ENCODE data around the gene IGF2.

Gene IGF2

GRCh38 chr11:2102132-2102882 is 36.9 kb downstream of the IGF2 start:
- no peak for DNase-seq

- no peak for DNase-seq
Observed at GRCh38 chr11:2101171-2101675, 38.0 kb downstream of the IGF2 start.

- DNase-seq, result no peak
Observed at GRCh38 chr11:2100361-2101170, 38.6 kb downstream of the IGF2 start.

- DNase-seq, result no peak
Observed at GRCh38 chr11:2099516-2100349, 39.5 kb downstream of the IGF2 start.

- DNase-seq, result no peak
Observed at GRCh38 chr11:2098691-2099515, 40.3 kb downstream of the IGF2 start.

GRCh38 chr11:2097998-2098690 is 41.0 kb downstream of the IGF2 start:
- no peak for DNase-seq

DNA sequence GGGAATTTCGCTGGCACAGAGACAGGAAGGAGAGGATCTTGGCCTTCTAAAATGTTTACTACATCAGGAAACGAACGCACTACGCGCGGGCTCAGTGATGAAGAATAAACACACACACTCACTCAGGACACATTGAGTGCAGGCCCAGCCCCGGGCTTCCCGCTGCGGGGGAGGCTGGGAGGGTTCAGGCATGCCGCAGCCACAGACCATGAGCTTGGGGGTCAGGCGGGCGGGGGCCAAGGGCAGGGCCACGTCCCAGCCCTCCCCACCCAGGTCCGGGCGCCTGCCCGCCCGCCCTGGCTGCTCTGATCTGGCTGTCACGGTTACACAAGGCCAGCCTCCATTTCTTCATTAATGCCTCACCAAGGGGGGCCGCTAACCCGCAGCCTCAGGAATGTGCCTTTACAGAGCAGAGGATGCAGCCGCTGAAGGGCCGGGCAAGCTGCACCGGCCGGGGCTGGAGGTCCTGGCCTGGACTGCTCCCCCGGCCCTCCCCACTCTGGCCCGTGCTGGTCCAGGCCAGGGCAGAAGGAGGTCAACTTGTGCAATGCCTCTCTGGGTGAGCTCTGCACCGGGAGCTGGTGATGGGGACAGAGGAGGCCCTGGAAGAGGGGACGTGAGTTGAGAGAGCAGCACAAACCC is 41.7 kb downstream of the IGF2 start:
- no peak for DNase-seq

DNA sequence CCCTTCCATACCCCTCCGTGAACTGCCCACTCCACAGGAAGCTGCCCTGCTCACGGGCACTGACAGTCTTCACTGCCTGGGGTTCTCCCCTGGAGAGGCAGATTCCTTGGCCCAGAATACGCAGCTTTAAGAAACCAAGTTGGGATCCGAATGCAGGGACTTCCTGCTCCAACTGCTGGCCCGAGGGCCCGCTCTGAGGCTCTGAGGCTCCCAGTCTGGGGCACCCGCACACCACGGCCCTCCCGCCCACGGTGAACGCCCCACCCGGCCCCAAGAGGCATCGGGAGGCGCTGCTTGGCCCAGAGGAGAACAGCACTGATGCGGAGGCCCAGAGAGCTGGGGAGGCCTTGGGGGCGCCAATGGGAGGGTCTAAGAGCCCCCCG is 42.3 kb downstream of the IGF2 start:
- no peak for DNase-seq

GRCh38 chr11:2096011-2096918 is 42.9 kb downstream of the IGF2 start:
- DNase-seq, result no peak

- no peak for DNase-seq
Observed at GRCh38 chr11:2095542-2095941, 43.6 kb downstream of the IGF2 start.

DNA sequence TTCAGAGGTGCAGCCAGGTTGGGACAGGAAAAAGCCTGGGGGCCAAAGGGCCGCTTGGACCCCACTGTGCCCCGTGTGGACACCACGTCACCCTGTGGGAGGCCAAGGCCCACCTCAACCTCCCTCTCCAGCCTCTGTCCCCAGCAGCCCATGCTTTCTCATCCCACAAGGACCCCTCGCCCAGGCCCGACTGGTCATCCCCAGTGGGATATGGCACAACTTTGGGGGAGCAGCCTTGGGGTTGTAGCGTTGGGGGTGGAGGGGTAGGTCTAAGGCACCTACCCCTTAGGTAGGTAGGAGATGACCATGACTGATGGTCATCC is 44.0 kb downstream of the IGF2 start:
- DNase-seq, result no peak

- DNase-seq, result no peak
Observed at GRCh38 chr11:2094354-2095197, 44.6 kb downstream of the IGF2 start.

DNA sequence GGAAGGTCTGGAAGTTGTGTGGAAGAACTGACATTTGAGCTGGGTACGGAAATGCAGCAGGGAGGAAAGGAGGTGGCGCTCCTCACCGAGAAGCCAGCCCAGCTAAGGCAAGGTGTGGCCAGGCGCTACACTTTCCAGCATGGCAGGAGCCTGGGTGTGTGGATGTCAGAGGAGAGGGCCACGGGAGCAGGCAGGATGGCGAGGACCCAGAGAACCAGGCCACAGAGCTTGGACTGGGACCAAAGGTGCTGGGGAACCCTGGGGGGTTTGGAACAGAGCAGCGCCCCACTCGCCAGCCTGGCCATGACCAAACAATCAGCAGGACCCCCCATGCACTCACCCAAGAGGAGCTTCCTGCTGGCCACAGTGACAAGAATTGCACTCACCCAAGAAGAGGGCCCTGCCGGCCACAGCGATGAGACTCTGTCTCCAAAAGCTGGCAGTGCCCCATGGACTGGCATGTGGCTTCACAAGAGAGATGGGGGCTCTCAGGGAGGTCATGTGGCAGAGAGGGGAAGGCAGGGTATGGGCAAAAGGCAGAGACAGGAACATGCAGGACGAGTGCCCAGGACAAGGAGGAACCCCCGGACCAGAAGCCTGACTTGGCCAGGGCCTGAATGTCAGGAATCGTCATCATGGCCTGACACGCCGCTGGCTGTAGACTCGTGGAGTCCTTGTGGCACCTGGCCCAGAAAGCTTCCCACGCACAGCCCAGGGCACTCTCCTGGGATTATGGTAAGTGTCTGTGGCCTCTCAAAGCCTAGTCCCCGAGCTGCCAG is 45.4 kb downstream of the IGF2 start:
- no peak for DNase-seq

- DNase-seq, result peak; percentile 55
Observed at GRCh38 chr11:2092956-2093412, 46.2 kb downstream of the IGF2 start.

GRCh38 chr11:2092464-2092910 is 46.7 kb downstream of the IGF2 start:
- DNase-seq, result no peak

GRCh38 chr11:2091786-2092463 is 47.3 kb downstream of the IGF2 start:
- DNase-seq, result no peak

DNA sequence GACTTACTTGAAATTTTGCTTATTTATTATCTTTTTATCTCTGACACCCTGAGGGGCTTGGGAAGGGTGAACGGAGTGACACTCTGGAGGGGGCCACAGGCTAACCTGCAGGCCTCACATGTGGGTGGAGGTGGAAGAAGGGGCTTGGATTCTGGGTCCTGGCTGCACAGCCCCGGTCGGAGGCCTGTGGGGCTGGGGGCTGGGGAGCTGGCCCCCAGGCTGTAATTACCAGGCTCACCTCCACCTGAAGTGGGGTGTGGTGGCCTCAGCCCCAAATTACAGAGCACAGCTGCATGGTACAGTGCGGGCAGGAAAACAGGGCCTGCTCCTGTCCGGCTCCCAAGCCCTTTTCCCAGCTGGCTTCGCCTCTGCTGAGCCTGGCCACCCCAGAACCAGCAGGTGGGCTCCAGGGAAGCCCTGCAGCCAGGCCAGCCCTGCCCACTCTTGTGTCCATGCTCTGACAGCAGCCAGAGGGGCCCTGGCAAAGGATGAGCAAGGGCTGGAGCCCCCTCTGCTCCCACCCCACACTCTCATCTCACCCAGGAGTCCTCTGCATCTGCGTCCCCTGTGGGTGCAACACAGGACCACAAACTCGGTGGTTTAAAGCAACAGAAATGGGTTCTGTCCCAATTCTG is 48.0 kb downstream of the IGF2 start:
- no peak for DNase-seq

Measured in activated naive CD4-positive, alpha-beta T cell treated with Interleukin-2 at 50 U/mL for 16 hours (primary cell).